HG03159 (cell line): ENCODE data around the gene KRT86.
"Not testable (repeated sequence)": the region's sequence is repeated elsewhere in the genome, so short reads cannot be mapped to it uniquely, and the experiment has no call there.

Experiments used
- ATAC-seq: cut with Tn5 transposase; IDR thresholded peaks from one replicate; pipeline ENCODE4 v1.9.1; 2021; ENCODE audit warnings: mild to moderate bottlenecking, moderate library complexity; ENCODE audit not compliant: unreplicated experiment

The KRT86 gene

DNA sequence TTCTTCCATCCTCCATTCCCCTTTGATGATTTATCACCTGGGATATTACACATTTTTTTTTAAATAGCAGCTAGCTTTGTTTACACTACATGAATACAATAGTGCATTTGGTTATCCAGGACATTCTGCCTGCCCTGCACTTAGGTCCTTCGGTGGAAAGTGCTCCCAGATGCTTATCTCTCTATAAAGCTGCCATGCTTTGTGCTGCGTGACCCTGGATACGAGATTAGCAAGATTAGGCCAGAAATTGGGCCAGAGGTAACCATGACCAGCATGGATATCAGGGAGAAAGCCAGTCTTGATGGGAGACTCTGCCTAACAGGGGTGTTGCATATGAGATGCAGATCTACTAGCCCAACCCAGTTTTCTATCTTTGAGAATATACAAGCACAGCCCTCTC lies 58.9 kb downstream of the KRT86 start:
- no peak for ATAC-seq

DNA sequence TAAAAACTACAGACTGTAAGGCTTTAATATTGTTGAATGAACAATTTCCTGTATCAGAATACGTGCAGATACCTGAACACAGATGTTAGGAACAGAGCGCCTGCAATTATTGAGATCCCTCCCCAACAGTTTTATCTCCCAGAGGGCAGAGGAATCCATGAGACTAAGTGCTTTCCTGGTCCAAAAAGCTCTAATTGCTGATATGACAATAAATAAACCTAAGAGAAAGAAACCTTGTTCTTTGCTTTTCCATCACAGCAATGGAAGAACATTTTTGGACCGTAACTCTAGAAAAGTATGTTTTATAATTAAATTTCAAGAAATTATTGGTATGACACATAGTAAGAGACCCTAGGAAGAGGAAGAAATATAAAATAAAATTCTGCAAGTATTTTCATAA lies 59.7 kb downstream of the KRT86 start:
- ATAC-seq: no peak

DNA sequence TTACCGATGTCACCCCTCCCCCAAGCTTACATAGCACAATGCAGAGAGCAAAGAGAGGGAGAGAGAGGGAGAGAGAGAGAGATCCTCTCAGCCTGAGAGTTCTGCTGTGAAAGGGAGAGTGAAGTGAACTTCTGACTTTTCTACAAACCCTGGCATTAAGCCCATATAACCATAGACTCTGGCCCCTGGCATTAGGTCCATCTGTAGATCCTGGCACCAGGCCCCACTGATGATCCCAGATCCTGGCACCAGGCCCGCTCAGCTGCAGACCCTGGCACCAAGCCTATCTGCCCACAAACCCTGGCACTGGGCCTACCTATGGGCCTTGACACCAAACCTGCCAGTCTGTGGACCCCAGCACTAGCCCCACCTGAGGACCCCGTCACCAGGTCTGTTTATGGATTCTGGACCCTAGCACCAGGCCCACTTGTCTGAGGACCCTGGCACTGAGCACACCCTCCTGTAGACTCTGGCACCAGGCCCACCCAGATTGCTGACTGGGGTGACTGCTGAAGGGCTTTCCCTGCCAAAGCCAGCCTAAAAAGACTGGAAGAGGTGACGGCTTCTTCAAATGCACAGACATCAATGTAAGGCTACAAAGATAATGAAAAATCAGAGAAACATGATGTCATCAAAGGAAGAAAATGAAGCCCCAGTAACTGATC lies 61.3 kb downstream of the KRT86 start:
- no peak for ATAC-seq

DNA sequence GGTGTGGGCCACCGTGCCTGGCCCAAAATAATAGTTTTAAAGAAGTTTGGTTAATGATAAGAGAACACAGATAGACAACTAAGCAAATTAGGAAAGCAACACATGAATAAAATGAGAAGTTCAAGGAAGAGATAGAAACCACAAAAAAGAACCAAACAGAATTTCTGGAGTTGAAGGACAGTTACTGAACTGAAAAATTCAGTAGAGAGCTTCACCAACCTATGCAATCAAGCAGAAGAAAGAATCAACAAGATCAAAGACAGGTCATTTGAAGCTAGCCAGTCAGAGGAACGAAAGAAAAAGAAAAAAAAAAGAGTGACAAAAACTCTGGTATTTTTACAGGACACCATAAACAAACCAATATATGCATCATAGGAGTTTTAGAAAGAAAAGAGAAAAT lies 62.2 kb downstream of the KRT86 start:
- ATAC-seq: no peak

DNA sequence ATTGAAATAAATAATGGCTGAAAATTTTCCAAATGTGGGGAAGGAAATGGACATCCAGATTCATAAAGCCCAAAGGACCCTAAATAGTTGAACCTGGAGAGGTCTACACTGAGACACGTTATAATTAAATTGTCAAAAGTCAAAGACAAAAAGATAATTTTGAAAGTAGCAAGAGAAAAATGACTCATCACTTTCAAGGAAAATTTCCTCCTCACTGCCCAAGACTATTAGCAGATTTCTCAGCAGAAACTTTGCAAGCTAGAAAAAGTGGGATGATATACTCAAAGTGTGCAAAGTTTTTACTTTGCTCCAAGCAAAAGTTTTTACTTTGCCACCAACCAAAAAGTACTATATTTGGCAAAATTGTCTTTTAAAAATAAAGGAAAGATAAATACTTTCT lies 62.6 kb downstream of the KRT86 start:
- no peak for ATAC-seq

DNA sequence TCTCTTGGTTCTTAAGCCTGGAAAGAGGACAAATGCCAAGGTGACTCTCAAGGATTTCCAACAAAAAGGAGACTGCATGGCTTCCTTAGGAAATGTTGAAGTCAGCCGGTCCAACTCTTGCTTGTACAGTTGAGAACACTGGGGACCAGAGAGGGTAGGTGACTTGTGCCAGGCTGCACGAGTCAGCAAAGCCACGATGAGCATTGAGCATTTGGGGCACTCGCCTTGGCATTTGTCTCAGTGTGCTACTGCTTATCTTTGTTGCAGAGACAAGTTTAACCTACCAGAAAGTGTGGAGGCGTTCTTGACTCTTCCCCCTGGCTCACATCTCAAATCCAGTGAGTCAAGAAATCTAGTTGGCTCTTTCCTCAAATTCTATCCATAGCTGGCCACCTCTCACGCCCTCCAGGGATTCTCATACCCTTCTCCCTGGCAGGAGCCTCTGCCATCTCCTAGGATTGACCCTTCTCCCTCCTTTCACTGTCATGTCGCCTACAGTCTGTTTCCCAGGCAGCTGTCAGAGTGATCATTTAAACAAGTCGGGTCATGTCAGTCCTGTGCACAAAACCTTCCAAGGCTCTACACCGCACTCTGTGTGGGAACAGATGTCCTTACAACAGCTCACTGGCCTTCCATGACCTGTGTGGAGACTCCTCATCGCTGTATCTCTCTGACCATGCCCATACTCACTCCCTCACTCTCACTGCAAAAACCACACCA lies 64.0 kb downstream of the KRT86 start:
- ATAC-seq: no peak

DNA sequence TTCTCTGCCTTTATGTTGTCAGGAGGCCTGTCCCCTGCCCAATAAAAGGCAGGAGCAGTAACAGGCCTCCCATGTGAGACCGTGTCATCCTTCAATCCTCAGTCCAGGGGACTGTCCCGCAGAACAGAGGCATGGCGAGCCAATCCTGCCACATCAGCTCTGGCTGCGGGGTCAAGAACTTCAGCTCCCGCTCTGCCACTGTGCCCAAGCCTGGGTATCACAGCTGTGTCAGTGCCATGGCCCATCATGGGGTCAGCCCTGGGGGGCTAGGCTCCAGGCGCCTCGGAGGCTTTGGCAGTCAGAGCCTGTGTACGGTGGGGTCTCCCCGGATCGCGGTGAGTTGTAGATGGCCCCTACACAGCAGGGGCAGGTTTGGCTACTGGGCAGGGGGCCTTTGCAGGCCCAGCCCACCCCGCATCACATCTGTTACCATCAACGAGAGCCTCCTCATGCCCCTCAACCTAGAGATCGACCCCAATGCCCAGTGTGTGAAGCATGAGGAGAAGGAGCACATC lies 66.7 kb downstream of the KRT86 start:
- no peak for ATAC-seq

DNA sequence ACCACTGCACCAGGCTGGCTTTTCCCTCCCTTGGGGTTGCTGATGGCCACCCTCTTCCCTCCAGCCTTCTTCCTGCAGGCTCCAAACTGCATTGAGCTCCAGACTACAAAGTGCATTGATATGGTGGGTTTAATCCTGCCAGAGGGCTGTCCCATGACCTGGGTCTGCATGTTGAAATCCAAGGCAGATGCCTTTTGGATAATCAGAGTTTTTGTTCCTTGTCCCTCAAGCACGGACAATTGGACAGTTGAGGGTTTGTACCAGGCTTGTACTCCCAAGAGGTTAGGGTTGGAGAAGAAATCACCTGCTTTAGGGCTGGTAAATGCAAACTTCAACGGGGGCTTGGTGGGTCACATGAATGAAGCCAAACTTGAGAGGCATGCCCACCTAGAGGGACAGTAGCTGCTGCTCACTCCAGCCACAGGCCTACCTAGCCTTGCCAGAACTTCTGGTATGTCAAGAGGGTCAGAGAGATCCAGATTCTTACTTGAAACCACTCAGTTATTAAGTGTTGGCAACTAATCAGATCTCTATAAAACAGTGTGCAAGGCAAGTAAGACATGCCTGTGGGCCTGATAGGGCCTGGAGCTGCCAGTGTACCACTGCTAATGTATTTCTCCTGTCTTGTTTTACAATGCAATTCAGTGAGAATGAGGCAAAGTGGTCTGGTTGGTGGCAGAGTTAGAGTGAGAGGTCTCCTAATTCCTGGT lies 68.5 kb downstream of the KRT86 start:
- no peak for ATAC-seq

DNA sequence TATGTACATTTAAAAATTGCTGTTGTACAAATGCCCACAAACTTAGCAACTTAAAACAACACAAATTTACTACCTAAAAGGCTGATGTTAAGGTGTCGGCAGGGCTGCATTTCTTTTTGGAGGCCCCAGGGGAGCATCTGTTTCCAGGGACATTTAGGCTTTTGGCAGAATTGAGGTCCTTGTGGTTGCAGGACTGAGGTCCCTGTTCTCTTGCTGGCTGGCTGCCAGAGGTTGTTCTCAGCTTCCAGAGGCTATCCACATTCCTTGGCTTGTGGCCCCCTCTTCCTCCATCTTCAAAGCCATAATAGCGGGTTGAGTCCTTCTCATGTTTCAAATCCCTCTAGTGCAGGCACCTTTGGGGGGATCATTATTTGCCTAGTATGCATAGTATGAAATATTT lies 69.1 kb downstream of the KRT86 start:
- no peak for ATAC-seq

DNA sequence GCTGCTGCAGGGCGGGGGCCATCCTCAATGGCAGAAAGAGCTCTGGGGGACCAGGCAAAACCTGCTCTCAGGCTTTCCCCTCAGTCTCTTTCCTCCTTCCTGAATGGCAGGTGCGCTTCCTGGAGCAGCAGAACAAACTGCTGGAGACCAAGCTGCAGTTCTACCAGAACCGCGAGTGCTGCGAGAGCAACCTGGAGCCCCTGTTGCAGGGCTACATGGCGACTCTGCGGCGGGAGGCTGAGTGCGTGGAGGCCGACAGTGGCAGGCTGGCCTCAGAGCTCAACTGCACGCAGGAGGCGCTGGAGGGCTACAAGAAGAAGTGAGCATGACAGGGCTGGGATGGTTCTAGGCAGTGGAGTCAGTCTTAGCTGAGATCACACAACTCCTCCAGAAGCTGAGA lies 69.7 kb downstream of the KRT86 start:
- no peak for ATAC-seq

DNA sequence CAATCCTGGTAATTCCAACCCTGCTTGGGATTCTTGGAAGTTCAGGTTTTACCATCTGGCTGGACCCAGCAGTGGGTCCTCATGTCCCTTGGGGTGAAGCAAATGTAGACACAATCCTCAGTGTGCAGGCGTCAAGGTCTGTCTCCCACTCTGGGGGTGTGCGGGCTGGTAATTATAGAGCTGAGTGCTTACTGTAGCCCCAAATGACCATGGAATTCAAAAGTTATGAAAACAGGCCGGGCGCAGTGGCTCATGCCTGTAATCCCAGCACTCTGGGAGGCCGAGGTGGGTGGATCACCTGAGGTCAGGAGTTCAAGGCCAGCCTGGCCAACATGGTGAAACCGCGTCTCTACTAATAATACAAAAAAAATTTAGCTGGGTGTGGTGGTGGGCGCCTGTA lies 70.6 kb downstream of the KRT86 start:
- ATAC-seq: not testable (repeated sequence)

DNA sequence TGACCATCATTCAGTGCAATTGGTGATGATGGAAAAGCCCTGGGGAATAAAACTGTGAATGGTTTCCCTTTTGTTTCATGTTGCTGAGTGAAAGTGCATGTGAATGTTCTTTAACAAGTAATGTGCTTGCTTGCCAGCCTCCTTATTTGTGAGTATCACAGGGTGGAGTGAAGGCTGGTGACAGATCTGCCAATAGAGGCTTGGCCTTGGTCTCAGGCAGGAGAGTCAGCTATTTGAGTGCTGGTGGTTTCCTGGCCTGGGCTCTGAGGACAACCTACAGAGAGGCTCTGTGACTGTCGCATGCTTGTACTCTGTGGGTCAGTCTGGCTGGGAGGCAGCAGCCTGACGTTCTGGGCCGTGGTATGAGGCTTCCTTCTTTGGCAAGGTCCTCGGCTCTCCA lies 72.1 kb downstream of the KRT86 start:
- ATAC-seq: no peak

DNA sequence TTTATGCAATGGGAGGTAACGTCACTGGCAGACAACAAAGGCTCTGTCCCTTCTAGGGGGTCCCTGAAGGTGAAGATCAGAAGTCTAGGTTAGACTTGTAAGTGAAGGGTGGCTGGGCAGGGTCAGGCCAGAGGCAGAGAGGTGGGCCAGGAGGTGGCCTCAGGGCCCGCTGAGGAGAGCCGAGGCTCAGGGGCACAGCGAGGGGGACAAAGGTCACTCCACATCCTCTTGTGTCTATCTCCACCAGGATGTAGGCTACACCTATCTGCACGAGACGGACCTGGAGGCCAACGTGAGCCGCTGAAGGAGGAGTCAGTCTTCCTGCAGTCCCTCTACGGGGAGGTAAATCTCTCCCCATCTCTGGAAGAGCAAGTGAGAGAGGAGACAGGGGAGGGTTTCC lies 72.6 kb downstream of the KRT86 start:
- no peak for ATAC-seq

DNA sequence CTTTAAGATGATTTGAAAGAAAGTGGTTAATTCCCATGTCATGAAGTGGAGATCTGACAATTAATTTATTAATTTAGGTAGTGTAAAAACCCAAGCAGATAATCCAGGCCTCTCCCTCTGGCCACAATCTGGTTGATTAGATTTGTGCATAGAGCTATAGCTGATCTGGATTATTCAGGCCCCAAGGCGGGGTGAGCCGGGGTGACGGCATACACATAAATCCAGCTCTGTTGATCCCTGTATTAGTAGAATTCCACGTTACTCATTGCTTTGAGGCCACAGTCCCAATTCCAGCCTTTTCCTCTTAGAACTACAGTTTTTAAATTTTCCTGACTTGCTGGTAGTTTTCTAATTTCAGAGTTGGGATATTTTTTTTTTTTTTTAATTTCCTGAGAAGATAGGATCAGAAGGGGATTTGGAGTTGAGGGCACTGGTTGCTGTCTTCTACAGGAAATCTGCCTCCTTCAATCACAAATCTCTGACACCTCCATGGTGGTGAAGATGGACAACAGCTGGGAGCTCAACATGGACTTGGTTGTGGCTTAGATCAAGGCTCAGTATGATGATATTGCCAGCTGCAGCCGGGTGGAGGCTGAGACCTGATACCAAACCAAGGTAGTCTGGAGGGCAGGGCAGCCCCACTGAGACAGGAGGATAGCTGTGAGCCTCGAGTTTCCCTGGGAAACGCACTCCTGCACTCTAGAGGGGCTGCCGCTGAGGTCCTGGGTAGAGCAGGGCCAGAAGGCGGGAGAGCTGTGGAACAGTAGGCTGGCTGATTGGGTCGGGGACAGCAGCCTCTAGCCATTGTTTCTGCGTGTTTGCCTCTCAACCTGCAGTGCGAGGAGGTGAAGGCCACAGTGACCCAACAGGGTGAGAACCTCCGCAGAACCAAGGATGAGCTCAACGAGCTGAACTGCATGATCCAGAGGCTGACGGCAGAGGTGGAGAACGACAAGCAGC lies 73.4 kb downstream of the KRT86 start:
- no peak for ATAC-seq

DNA sequence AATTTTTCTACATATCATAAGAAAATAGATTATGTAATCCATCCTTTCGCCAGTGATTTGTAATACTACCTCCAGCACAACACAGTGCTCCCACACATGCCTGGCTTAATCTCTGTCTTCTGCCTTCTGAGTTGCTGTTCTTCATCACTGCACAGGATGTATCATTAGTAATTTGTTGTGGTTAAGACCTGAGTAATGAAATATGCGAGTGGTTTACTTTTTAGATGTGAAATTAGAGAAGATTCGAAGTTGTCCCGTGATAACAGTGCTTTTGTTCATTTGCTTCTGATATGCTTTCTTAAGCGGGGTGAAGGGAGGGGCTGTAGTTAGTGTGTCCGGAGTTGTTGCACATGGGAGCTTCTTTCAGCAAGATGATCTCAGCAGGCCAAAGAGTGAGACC lies 74.8 kb downstream of the KRT86 start:
- ATAC-seq: no peak

DNA sequence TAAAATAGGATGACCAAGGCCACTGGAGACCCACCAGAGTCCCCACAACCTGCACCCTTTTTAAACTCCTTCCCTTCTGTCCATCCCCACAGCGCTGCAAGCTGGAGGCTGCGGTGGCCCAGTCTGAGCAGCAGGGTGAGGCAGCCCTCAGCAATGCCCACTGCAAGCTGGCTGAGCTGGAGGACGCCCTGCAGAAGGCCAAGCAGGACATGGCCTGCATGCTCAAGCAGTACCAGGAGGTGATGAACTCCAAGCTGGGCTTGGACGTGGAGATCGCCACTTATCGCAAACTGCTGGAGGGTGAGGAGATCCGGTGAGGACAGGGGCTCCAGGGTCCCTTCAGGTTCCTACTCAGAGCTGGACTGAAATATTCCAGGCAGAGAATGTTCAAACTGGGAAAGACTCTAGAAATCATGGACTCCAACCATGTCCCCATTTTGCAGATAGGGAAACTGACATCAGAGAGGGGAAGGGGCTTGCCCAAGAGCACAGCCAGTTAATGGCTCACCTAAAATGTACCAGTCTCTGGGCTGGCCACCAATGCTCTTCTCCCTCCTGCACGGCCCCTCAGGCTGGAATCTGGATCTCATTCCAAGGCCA lies 75.7 kb downstream of the KRT86 start:
- ATAC-seq: no peak

DNA sequence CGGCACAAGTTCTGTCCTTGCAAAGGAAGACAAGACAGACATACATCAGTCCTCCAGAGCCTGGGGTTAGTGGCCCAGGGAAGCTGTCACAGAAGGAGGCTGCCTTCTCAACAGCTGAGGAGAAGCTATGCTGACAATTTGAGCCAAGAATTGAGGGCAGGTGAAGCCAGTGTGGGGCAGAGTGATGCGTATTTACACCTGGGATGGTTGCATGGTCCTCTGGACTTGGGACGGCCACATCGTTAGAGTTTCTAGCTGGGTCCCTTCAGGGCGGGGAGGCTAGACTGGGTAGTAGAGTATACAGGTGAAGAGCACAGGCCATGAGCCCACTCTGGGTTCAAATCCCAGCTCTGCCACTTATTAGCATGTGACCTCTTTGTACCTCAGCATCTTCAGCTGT lies 76.3 kb downstream of the KRT86 start:
- no peak for ATAC-seq

DNA sequence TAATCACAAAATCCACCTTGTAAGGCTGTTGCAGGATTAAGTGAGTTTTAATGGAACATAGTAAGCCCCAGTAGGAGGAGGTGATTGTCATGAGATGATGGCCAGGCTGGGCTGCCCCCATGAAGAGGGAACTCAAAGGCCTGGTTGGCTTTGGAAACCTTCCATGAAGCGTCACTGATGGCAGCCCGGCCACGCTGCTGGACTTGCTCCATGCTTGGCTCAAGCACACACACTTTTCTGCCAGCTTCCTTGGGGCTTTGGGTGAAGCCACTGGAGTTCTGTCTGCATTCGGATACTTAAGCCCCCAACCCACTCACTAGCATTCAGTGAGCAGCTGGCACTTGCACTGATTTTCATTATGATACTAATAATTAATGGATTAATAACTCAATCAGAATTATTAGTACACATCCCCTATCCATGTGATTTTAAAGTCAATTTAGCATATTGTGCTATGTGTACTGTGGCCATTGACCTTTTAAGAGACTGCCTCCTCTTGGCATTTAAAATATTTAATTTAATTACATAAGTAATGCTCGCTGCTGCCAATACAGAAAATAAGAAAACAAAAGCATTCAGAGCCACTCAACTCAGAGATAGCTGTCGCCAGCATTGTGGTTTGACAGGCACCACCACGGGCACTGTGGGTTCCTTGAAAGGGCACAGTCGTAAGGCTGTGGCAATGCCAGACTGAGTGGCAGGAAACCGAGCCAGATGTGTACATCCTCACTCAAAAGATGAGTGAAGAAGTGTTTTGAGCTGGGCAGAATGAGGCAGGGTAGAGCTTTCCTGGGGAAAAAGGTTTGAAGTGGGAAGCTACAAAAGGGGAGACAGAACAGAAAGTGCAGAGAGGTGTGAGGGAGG lies 77.0 kb downstream of the KRT86 start:
- no peak for ATAC-seq

DNA sequence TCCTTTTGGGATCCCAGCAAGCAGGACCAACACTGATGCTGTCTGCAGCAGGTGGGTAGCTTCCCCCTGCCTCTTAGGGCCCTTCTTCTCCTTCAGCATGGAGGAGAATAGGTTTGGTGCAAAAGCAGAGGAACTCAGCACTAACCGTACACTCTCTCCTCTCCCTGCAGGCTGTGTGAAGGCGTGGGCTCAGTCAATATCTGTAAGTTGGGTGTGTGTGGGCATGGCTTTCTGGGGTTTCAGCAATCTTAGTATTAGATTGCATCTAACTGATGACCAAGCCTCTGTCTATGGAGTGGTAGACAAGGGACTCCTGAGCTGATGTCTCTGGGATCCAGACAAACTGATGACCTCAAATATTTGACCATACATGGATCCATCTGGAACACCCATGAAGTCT lies 78.5 kb downstream of the KRT86 start:
- ATAC-seq: no peak

DNA sequence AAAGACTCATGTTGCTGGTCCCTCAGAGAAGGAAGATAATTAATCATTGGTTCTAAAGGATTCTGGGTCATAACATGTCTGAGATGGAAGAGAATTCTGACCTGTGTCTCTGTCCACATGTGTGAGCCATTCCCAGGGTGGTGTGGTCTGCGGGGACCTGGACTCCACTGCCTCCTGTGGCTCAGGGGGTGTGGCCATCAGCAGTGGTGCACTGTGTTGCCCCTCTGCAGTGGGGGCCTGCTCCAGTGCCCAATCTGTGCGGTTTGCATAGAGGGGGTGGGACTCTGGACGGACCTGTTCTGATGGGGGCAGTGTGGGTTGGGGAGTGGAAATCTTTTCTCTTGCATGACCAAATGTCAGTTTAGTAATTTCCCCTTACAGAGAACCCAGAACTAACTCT lies 79.3 kb downstream of the KRT86 start:
- ATAC-seq: no peak
